ENCODE data around the gene WDR5. TPM values are rescaled to one million over a fixed set of nuclear protein-coding genes. Genes with fewer than 3 reads are reported as not detected.

The WDR5 gene
- total and polyA plus RNA-seq, 2 of the 13 experiments (the other 11 are each of a cell fraction or from before 2014, with no cell fraction given), result 34.3 TPM

- no peak for DNase-seq (ENCODE audit: low spot score)
- ChIA-PET POLR2A (no interaction called here), CTCF (ENCODE audit: low intra/inter-chr PET ratio, low total read pairs) (no interaction called here)
- ATAC-seq, result no peak
- H3K4me3 ChIP-seq (replicated peaks in 1 of 3; ENCODE audit: insufficient read depth in 1 of 3, low read depth in 2 of 3, low read length in 3 of 3), result no peak overlapping the region
- no peak overlapping the region for H3K4me2 ChIP-seq (ENCODE audit: low read depth, low read length)
- H3K79me2 ChIP-seq (ENCODE audit: insufficient read depth, low read length), result no peaks in the 10 kb centered on the region
- H3K27ac ChIP-seq (ENCODE audit: extremely low read length, insufficient read depth, low read length), result no peak overlapping the region
- H4K20me1 ChIP-seq (ENCODE audit: insufficient read depth, low read length), result no peaks in the 10 kb centered on the region
- H3K9me3 ChIP-seq (ENCODE audit: low read length), result no peaks in the 10 kb centered on the region
- H3K9ac ChIP-seq (ENCODE audit: insufficient read depth, low read depth, low read length), result no peak overlapping the region
- in situ Hi-C loops (cut with HindIII; ENCODE audit: extremely low pct_ligation_motif_present, low pct_unique_long_range_greater_than_20kb), result no loop called here
- no peak for FAIRE-seq
- WGBS (ENCODE audit: low lambda C conversion rate), result 23% methylated on average over 5 of the region's 12 CpGs
- BruUV-seq (replicated peaks), result no TSS peak
- no peaks in the 10 kb centered on the region for H3K36me3 ChIP-seq (replicated peaks in 1 of 2; ENCODE audit: control insufficient read depth in 1 of 2, insufficient read depth in 2 of 2, low read length in 2 of 2)
- intact Hi-C loops (cut with micrococcal nuclease; ENCODE audit: unreplicated experiment), result no loop called here
- H3K4me1 ChIP-seq (ENCODE audit: insufficient read depth, low read length), result peaks cover 42% of the 10 kb centered on the region
- H2AFZ ChIP-seq (ENCODE audit: low read length), result no peak overlapping the region
- H3K27me3 ChIP-seq (ENCODE audit: control insufficient read depth in 1 of 2, insufficient read depth in 2 of 2, low read length in 2 of 2), result peaks cover 11 to 52% of the 10 kb centered on the region in 2 experiments; a peak in 4 of 5 replicates
- TF ChIP-seq RBAK (CRISPR knock-in tag; IDR thresholded peaks at IDR 0.05) (no peak), ZNF770 (CRISPR knock-in tag; IDR thresholded peaks at IDR 0.05) (no peak), HNRNPH1 (optimal IDR thresholded peaks at IDR 0.05; ENCODE audit: low read depth, low read length) (no peak), ZNF629 (CRISPR knock-in tag; conservative IDR thresholded peaks at IDR 0.05) (peak; percentile 94), CHD4 (IDR thresholded peaks at IDR 0.05; ENCODE audit: borderline replicate concordance, low read length) (0 out of 2 replicates have a peak, but pooled peaks have one; percentile 33), ZNF672 (CRISPR knock-in tag; IDR thresholded peaks at IDR 0.05) (no peak), MYNN (CRISPR knock-in tag; IDR thresholded peaks at IDR 0.05; ENCODE audit: low read depth) (no peak), POLR2G (IDR thresholded peaks at IDR 0.05; ENCODE audit: low read depth, low read length) (no peak), DMAP1 (CRISPR knock-in tag; IDR thresholded peaks at IDR 0.05) (no peak), EZH2 (conservative IDR thresholded peaks at IDR 0.05; ENCODE audit: low read depth, low read length) (no peak), DZIP1 (CRISPR knock-in tag; IDR thresholded peaks at IDR 0.05) (no peak), NFE2 (CRISPR knock-in tag; IDR thresholded peaks at IDR 0.05) (no peak), GATAD2A (CRISPR knock-in tag; IDR thresholded peaks at IDR 0.05) (no peak), ZNF260 (CRISPR knock-in tag; IDR thresholded peaks at IDR 0.05; ENCODE audit: borderline replicate concordance, low read depth) (no peak), NCOA5 (CRISPR knock-in tag; IDR thresholded peaks at IDR 0.05) (no peak), ZFP62 (CRISPR knock-in tag; IDR thresholded peaks at IDR 0.05) (no peak), ZMYM3 (CRISPR knock-in tag; IDR thresholded peaks at IDR 0.05) (peak; percentile 64; the same call in 1 of the 2 replicates), FOXJ3 (CRISPR knock-in tag; IDR thresholded peaks at IDR 0.05; ENCODE audit: borderline replicate concordance) (no peak), SRSF9 (IDR thresholded peaks at IDR 0.05; ENCODE audit: borderline replicate concordance, insufficient read depth, low read depth, low read length, poor library complexity, severe bottlenecking) (no peak), NR2C2 (CRISPR knock-in tag; IDR thresholded peaks at IDR 0.05; ENCODE audit: borderline replicate concordance) (no peak)
- TF ChIP-seq, protein P1, sequence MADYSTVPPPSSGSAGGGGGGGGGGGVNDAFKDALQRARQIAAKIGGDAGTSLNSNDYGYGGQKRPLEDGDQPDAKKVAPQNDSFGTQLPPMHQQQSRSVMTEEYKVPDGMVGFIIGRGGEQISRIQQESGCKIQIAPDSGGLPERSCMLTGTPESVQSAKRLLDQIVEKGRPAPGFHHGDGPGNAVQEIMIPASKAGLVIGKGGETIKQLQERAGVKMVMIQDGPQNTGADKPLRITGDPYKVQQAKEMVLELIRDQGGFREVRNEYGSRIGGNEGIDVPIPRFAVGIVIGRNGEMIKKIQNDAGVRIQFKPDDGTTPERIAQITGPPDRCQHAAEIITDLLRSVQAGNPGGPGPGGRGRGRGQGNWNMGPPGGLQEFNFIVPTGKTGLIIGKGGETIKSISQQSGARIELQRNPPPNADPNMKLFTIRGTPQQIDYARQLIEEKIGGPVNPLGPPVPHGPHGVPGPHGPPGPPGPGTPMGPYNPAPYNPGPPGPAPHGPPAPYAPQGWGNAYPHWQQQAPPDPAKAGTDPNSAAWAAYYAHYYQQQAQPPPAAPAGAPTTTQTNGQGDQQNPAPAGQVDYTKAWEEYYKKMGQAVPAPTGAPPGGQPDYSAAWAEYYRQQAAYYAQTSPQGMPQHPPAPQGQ (CRISPR knock-in tag; IDR thresholded peaks at IDR 0.05; ENCODE audit: borderline replicate concordance), result no peak
Measured at GRCh38 chr9:134187891-134188385, 52.1 kb downstream of the WDR5 start.
